NT2/D1 (cell line): ENCODE data around the gene SPRYD3.

Experiments
- DNase-seq: peaks from one replicate; pipeline ENCODE4 v3.0.0-alpha.2; 2011; ENCODE audit warnings: low read depth, low spot score
- H3K27me3 ChIP-seq: 2 replicates; pipeline ENCODE4 v1.6.0; 2011; ENCODE audit warnings: mild to moderate bottlenecking; ENCODE audit not compliant: insufficient read length, insufficient read depth
- H3K36me3 ChIP-seq: 2 replicates; pipeline ENCODE4 v1.6.1; 2011; ENCODE audit warnings: mild to moderate bottlenecking, low read length, mixed read lengths; ENCODE audit not compliant: insufficient read depth, insufficient read length
- H3K4me1 ChIP-seq: 2 replicates; pipeline ENCODE4 v1.5.1; 2011; ENCODE audit not compliant: insufficient read depth, insufficient read length
- H3K4me3 ChIP-seq: 2 replicates; pipeline ENCODE4 v1.5.1; 2011; ENCODE audit warnings: low read depth; ENCODE audit not compliant: insufficient read length
- H3K9ac ChIP-seq: 2 replicates; pipeline ENCODE4 v1.6.0; 2011; ENCODE audit warnings: low read depth; ENCODE audit not compliant: insufficient read length
- H3K9me3 ChIP-seq: 2 replicates; pipeline ENCODE4 v1.5.1; 2011; ENCODE audit warnings: mild to moderate bottlenecking, low read length; ENCODE audit not compliant: insufficient read depth
- SUZ12 ChIP-seq: IDR thresholded peaks from 2 replicates; pipeline ENCODE4 v1.6.1; 2011; ENCODE audit not compliant: insufficient read length, insufficient read depth; ENCODE audit errors: extremely low read depth
- YY1 ChIP-seq: IDR thresholded peaks from 2 replicates; pipeline ENCODE4 v1.6.1; 2011; ENCODE audit not compliant: insufficient read length, insufficient read depth
- ZNF274 ChIP-seq: IDR thresholded peaks from 2 replicates; pipeline ENCODE4 v1.6.1; 2011; ENCODE audit warnings: mild to moderate bottlenecking, low read depth, low read length

The SPRYD3 gene

GRCh38 chr12:53067993-53068770, 11.0 kb downstream of the SPRYD3 start:
- Histone ChIP-seq H3K27me3 (no peaks in the 10 kb centered on the region), H3K4me3 (no peak overlapping the region), H3K4me1 (peaks cover 42% of the 10 kb centered on the region), H3K36me3 (peaks cover 34% of the 10 kb centered on the region), H3K9me3 (no peaks in the 10 kb centered on the region), H3K9ac (peak overlapping the region; percentile 17)
- no peak for TF ChIP-seq YY1
- TF ChIP-seq ZNF274 = no peak
- TF ChIP-seq SUZ12 = no peak
- no peak for DNase-seq

DNA sequence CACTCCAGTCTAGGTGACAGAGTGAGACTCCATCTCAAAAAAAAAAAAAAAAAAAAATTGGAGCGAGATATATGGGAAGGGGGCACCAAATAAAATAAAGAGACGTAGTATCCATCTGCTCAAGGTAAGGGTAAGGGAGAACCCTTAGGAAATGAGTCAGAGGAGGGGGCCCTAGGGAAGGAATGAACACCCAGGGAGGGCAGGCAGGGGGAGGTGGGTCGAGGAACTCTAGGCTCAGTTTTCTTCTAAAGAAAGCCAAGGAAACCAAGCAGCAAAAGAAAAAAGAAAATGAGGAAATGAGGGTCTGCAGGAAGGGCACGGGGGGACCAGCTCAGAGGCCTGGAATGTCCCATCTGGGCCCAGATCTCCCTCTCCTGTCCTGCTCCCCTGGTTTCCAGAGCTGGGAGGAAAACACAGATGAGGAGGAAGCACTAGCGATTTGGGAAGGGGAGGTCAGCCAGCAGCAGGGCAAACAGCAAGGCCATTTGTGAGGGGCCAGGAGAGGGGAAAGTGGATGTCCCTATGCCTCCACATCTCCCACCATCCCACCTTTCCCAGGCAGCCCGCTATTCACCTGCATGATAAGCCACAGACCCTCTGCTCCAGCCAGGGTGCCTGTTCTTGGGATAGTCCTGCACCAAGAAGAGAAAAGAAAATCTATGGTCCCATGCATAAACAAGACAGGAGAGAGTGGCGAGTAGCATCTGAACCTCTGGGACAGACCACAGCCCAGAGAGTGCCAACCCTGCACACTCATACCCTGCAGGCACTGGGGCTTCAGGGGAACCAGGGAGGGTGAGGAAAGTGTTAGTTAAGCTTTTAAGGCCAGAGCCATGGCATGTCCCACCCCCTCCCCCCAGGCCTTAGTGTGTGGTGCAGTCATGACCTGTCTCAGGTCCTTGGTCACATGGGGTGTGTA, 11.9 kb downstream of the SPRYD3 start:
- Histone ChIP-seq H3K27me3 (no peaks in the 10 kb centered on the region), H3K4me1 (peaks cover 37% of the 10 kb centered on the region), H3K9ac (no peak overlapping the region), H3K9me3 (no peaks in the 10 kb centered on the region), H3K36me3 (peaks cover 29% of the 10 kb centered on the region), H3K4me3 (no peak overlapping the region)
- DNase-seq = no peak
- TF ChIP-seq SUZ12 (no peak), ZNF274 (no peak), YY1 (no peak)

GRCh38 chr12:53065975-53066931, 12.9 kb downstream of the SPRYD3 start:
- no peak for DNase-seq
- Histone ChIP-seq H3K9me3 (no peaks in the 10 kb centered on the region), H3K27me3 (no peaks in the 10 kb centered on the region), H3K4me1 (peaks cover 34% of the 10 kb centered on the region), H3K36me3 (peaks cover 29% of the 10 kb centered on the region), H3K9ac (peak overlapping the region; percentile 39), H3K4me3 (no peak overlapping the region)
- TF ChIP-seq YY1 = no peak
- TF ChIP-seq SUZ12 = no peak
- no peak for TF ChIP-seq ZNF274

- Histone ChIP-seq H3K4me3 (no peak overlapping the region), H3K9me3 (no peaks in the 10 kb centered on the region), H3K9ac (peak overlapping the region; percentile 39), H3K4me1 (peaks cover 26% of the 10 kb centered on the region), H3K36me3 (peaks cover 29% of the 10 kb centered on the region), H3K27me3 (no peaks in the 10 kb centered on the region)
- DNase-seq = no peak
- TF ChIP-seq YY1 (no peak), SUZ12 (no peak), ZNF274 (no peak)
These were observed 13.7 kb downstream of the SPRYD3 start for GRCh38 chr12:53065470-53065869.

DNA sequence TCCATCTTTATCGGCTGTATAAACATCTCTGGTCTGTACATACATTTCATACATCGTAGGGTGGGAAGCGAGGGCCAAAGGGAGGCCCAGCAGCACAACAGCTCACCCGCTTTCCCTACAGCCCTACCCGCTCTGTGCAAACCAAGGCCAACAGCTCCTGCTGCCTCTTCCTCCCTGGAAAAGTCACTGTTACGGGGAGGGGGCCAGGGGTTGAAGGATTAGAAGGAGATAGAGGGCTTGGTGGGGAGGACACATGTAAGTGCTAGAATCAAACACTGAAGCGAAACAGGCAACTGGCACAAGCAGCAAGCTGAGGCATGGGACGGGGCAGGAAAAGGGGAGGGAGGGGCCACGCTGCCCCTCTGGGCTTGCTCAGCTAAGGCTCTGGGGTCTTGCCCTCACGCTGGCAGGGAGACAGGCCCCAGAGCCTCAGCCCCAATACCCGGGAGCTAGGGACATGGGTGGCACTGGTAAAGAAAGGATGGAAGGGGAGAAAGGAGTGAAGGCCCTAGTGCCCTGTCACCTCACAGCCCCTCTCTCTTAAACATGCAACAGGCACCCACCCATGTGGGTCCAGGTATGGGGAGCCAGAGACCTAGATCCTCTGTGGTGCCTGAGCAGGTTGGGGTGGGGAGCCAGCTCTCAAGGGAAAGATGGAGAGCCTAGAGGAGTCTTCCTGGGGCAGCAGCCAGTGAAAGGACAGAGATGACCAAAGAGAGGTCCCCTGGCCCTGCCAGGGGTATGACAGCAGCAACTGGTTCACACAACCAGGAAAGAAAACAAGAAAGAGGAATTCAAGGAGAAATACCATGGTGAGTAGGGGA, 14.4 kb downstream of the SPRYD3 start:
- TF ChIP-seq YY1 (no peak), ZNF274 (no peak), SUZ12 (no peak)
- Histone ChIP-seq H3K9me3 (no peaks in the 10 kb centered on the region), H3K27me3 (no peaks in the 10 kb centered on the region), H3K9ac (no peak overlapping the region), H3K36me3 (peaks cover 29% of the 10 kb centered on the region), H3K4me3 (no peak overlapping the region), H3K4me1 (peaks cover 23% of the 10 kb centered on the region)
- no peak for DNase-seq
